ENCODE results near the gene NINL. TPM values are rescaled to one million over a fixed set of nuclear protein-coding genes. Genes with fewer than 3 reads are reported as not detected.

NINL gene
- polyA plus RNA-seq, 1 of the 3 experiments (the other 2 are of a cell fraction), result 22.5 TPM

- Histone ChIP-seq H3K9me2 (no peaks in the 10 kb centered on the region), H3K27me3 (ENCODE audit: insufficient read depth) (no peaks in the 10 kb centered on the region), H3K36me3 (replicated peaks in 1 of 2; ENCODE audit: control insufficient read depth in 1 of 2, insufficient read depth in 2 of 2, low read length in 1 of 2) (peaks cover 0 to 13% of the 10 kb centered on the region in 2 experiments), H3K9ac (no peak overlapping the region), H3K4me1 (ENCODE audit: control insufficient read depth in 1 of 2, insufficient read depth in 2 of 2, low read depth in 1 of 2, low read length in 1 of 2) (peaks cover 0 to 4% of the 10 kb centered on the region in 2 experiments; a peak in 1 of 4 replicates), H3K9me3 (no peaks in the 10 kb centered on the region), H3K4me3 (ENCODE audit: low read depth in 2 of 2, low read length in 1 of 2) (no peak overlapping the region), H3K79me2 (ENCODE audit: insufficient read depth) (no peaks in the 10 kb centered on the region), H3K27ac (ENCODE audit: low read depth in 2 of 2, low read length in 1 of 2) (no peak overlapping the region), H3F3A (replicated peaks; ENCODE audit: insufficient read depth) (no peaks in the 10 kb centered on the region), H4K20me1 (ENCODE audit: insufficient read depth) (no peaks in the 10 kb centered on the region), H3K4me2 (no peak overlapping the region), H2AFZ (ENCODE audit: low read depth) (no peak overlapping the region)
- no peak for DNase-seq
- CTCF ChIA-PET, result no interaction called here
- WGBS (ENCODE audit: low lambda C conversion rate), result 96% methylated on average over 10 of the region's 10 CpGs
- POLR2A ChIA-PET, result no interaction called here
- TF ChIP-seq POLR2AphosphoS5 (IDR thresholded peaks at IDR 0.05; ENCODE audit: low read depth, low read length) (no peak), FOXM1 (IDR thresholded peaks at IDR 0.05; ENCODE audit: low read depth) (no peak), TEAD4 (IDR thresholded peaks at IDR 0.05; ENCODE audit: borderline replicate concordance, insufficient read depth) (no peak), NRF1 (IDR thresholded peaks at IDR 0.05; ENCODE audit: low read depth, low read length) (no peak), USF2 (IDR thresholded peaks at IDR 0.05; ENCODE audit: borderline replicate concordance, low read depth, low read length) (no peak), GATA2 (CRISPR knock-in tag; IDR thresholded peaks at IDR 0.05) (no peak)
Measured at GRCh38 chr20:25493137-25493536, 92.2 kb downstream of the NINL start.

DNA sequence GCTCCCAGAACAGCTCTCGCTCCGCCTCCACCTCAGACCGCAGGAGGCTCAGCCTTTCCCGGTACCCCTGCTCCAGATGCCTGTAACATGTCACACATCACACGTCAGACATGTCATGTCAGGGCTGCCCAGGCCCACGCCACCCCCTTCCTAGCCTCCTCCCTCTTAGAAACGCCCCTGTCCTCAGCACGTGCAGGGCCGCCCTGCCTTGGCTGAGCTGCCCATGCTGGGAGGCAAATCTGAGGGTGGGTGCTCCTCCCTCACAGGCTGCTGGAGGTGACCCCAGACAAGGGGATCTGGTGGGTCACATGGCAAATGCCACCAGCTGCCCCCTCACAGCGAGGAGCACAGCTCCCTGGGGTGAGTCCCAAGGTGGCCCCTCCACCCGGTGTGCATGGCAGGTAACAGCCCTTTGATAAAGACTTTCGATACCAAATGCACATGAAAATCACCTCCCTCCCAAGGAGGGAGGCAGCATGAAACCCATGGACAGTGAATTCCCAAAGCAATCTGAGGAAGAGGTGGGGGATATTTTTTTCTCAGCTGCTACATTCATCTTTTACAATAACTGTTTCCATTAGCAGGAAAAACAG is 93.8 kb downstream of the NINL start:
- H3K9me2 ChIP-seq, result no peaks in the 10 kb centered on the region
- no peak overlapping the region for H2AFZ ChIP-seq (ENCODE audit: low read depth)
- WGBS (ENCODE audit: low lambda C conversion rate), result 93% methylated on average over 10 of the region's 12 CpGs
- no peaks in the 10 kb centered on the region for H3F3A ChIP-seq (replicated peaks; ENCODE audit: insufficient read depth)
- no peak for DNase-seq
- no peaks in the 10 kb centered on the region for H3K27me3 ChIP-seq (ENCODE audit: insufficient read depth)
- peaks cover 0 to under 1% of the 10 kb centered on the region in 2 experiments; a peak in 1 of 4 replicates for H3K4me1 ChIP-seq (ENCODE audit: control insufficient read depth in 1 of 2, insufficient read depth in 2 of 2, low read depth in 1 of 2, low read length in 1 of 2)
- ChIA-PET POLR2A (interaction anchor here (1.3 kb wide), 1 partner anchor 13 kb away, joined by 3 read pairs; no protein-coding TSS in a partner anchor), CTCF (interaction anchor here (1.0 to 1.1 kb wide), 2 partner anchors 16 to 49 kb away, joined by 3 to 5 read pairs; no protein-coding TSS in a partner anchor)
- no peaks in the 10 kb centered on the region for H4K20me1 ChIP-seq (ENCODE audit: insufficient read depth)
- H3K9me3 ChIP-seq, result no peaks in the 10 kb centered on the region
- H3K27ac ChIP-seq (ENCODE audit: low read depth in 2 of 2, low read length in 1 of 2), result no peak overlapping the region
- H3K36me3 ChIP-seq (replicated peaks in 1 of 2; ENCODE audit: control insufficient read depth in 1 of 2, insufficient read depth in 2 of 2, low read length in 1 of 2), result peaks cover 7 to 23% of the 10 kb centered on the region in 2 experiments
- H3K79me2 ChIP-seq (ENCODE audit: insufficient read depth), result no peaks in the 10 kb centered on the region
- no peak overlapping the region for H3K4me2 ChIP-seq
- H3K4me3 ChIP-seq (ENCODE audit: low read depth in 2 of 2, low read length in 1 of 2), result no peak overlapping the region
- H3K9ac ChIP-seq, result no peak overlapping the region
- TF ChIP-seq REST (IDR thresholded peaks at IDR 0.05; ENCODE audit: low read depth, low read length) (no peak), TAF1 (IDR thresholded peaks at IDR 0.05; ENCODE audit: borderline replicate concordance, low read depth, low read length) (no peak), RCOR1 (IDR thresholded peaks at IDR 0.05; ENCODE audit: low read length) (no peak), RAD21 (IDR thresholded peaks at IDR 0.05; ENCODE audit: low read length) (no peak), JUND (IDR thresholded peaks at IDR 0.05) (no peak), CHD2 (IDR thresholded peaks at IDR 0.05; ENCODE audit: low read length, partially characterized antibody) (no peak), SIN3A (IDR thresholded peaks at IDR 0.05; ENCODE audit: borderline replicate concordance, low read depth, low read length) (no peak), FOXJ3 (CRISPR knock-in tag; IDR thresholded peaks at IDR 0.05) (no peak), EZH2phosphoT487 (IDR thresholded peaks at IDR 0.05; ENCODE audit: borderline replicate concordance, low read depth) (no peak), ZBTB33 (IDR thresholded peaks at IDR 0.05; ENCODE audit: borderline replicate concordance, low read depth) (no peak), RXRA (IDR thresholded peaks at IDR 0.05; ENCODE audit: borderline replicate concordance, low read depth) (no peak), ELF1 (IDR thresholded peaks at IDR 0.05) (no peak)
- TF ChIP-seq, protein P1, sequence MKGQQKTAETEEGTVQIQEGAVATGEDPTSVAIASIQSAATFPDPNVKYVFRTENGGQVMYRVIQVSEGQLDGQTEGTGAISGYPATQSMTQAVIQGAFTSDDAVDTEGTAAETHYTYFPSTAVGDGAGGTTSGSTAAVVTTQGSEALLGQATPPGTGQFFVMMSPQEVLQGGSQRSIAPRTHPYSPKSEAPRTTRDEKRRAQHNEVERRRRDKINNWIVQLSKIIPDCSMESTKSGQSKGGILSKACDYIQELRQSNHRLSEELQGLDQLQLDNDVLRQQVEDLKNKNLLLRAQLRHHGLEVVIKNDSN (IDR thresholded peaks at IDR 0.05; ENCODE audit: borderline replicate concordance, low read depth), result no peak

Measured in SK-N-SH (cell line).